Measurements from ENCODE around the gene PRPF6. TPM values are rescaled to one million over a fixed set of nuclear protein-coding genes. Genes with fewer than 3 reads are reported as not detected.

The PRPF6 gene
- total and polyA plus RNA-seq, 2 of the 13 experiments (the other 11 are each of a cell fraction or from before 2014, with no cell fraction given), result 63.7 to 101 TPM

DNA sequence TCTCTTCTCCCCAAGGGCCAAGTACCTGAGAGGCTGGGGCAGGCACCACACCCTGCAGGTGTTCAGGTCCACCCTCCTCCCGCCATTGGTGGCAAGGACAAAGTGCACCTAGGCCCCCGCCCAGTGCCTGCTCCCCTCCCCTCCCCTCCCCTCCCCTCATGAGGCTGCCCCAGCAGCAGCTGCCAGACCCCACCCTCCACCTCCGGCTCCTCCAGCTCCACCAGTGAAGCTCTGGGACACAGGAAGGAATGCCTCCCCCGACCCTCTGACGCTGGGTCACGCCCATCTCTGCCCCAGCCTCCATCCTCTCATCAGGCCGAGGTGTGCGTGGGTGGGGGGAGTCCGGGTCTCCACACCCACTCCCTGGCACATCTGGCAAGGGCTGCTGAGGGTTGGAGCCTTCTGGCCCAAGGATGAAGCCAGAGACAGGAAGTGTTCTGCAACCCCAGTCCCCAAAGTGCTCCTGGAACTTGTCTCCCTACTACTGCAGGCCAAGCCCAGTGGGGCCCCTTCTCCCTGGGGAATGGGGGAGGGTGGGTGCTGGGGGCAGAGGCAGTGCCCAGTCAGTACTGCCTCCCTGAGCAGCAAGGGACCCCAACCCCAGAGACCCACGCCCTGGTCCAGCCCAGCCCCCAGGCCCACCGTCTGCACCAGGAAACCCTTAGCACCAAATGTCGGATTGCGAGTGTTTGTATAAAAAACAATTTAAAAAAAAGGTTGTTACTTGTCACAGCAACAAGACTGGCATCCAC lies 23.1 kb upstream of the PRPF6 start (continued):
- TF ChIP-seq, protein P1, sequence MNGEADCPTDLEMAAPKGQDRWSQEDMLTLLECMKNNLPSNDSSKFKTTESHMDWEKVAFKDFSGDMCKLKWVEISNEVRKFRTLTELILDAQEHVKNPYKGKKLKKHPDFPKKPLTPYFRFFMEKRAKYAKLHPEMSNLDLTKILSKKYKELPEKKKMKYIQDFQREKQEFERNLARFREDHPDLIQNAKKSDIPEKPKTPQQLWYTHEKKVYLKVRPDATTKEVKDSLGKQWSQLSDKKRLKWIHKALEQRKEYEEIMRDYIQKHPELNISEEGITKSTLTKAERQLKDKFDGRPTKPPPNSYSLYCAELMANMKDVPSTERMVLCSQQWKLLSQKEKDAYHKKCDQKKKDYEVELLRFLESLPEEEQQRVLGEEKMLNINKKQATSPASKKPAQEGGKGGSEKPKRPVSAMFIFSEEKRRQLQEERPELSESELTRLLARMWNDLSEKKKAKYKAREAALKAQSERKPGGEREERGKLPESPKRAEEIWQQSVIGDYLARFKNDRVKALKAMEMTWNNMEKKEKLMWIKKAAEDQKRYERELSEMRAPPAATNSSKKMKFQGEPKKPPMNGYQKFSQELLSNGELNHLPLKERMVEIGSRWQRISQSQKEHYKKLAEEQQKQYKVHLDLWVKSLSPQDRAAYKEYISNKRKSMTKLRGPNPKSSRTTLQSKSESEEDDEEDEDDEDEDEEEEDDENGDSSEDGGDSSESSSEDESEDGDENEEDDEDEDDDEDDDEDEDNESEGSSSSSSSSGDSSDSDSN (CRISPR knock-in tag; IDR thresholded peaks at IDR 0.05), result 0 out of 2 replicates have a peak, but pooled peaks have one; percentile 9
- no peak for TF ChIP-seq ZNF629 (CRISPR knock-in tag; conservative IDR thresholded peaks at IDR 0.05)
- no peak for TF ChIP-seq PTBP1 (IDR thresholded peaks at IDR 0.05; ENCODE audit: low read depth, low read length, poor library complexity, severe bottlenecking)
- no peak for TF ChIP-seq ZNF30 (CRISPR knock-in tag; IDR thresholded peaks at IDR 0.05)
- no peak for TF ChIP-seq ZNF138 (CRISPR knock-in tag; IDR thresholded peaks at IDR 0.05; ENCODE audit: low read depth)
- TF ChIP-seq SNAPC2 (CRISPR knock-in tag; IDR thresholded peaks at IDR 0.05), result no peak
- no peak for TF ChIP-seq JUN (CRISPR knock-in tag; IDR thresholded peaks at IDR 0.05)
- no peak for TF ChIP-seq GLI4 (CRISPR knock-in tag; IDR thresholded peaks at IDR 0.05; ENCODE audit: borderline replicate concordance)
- TF ChIP-seq ZNF816 (CRISPR knock-in tag; IDR thresholded peaks at IDR 0.05; ENCODE audit: borderline replicate concordance), result no peak
- TF ChIP-seq, protein P2, sequence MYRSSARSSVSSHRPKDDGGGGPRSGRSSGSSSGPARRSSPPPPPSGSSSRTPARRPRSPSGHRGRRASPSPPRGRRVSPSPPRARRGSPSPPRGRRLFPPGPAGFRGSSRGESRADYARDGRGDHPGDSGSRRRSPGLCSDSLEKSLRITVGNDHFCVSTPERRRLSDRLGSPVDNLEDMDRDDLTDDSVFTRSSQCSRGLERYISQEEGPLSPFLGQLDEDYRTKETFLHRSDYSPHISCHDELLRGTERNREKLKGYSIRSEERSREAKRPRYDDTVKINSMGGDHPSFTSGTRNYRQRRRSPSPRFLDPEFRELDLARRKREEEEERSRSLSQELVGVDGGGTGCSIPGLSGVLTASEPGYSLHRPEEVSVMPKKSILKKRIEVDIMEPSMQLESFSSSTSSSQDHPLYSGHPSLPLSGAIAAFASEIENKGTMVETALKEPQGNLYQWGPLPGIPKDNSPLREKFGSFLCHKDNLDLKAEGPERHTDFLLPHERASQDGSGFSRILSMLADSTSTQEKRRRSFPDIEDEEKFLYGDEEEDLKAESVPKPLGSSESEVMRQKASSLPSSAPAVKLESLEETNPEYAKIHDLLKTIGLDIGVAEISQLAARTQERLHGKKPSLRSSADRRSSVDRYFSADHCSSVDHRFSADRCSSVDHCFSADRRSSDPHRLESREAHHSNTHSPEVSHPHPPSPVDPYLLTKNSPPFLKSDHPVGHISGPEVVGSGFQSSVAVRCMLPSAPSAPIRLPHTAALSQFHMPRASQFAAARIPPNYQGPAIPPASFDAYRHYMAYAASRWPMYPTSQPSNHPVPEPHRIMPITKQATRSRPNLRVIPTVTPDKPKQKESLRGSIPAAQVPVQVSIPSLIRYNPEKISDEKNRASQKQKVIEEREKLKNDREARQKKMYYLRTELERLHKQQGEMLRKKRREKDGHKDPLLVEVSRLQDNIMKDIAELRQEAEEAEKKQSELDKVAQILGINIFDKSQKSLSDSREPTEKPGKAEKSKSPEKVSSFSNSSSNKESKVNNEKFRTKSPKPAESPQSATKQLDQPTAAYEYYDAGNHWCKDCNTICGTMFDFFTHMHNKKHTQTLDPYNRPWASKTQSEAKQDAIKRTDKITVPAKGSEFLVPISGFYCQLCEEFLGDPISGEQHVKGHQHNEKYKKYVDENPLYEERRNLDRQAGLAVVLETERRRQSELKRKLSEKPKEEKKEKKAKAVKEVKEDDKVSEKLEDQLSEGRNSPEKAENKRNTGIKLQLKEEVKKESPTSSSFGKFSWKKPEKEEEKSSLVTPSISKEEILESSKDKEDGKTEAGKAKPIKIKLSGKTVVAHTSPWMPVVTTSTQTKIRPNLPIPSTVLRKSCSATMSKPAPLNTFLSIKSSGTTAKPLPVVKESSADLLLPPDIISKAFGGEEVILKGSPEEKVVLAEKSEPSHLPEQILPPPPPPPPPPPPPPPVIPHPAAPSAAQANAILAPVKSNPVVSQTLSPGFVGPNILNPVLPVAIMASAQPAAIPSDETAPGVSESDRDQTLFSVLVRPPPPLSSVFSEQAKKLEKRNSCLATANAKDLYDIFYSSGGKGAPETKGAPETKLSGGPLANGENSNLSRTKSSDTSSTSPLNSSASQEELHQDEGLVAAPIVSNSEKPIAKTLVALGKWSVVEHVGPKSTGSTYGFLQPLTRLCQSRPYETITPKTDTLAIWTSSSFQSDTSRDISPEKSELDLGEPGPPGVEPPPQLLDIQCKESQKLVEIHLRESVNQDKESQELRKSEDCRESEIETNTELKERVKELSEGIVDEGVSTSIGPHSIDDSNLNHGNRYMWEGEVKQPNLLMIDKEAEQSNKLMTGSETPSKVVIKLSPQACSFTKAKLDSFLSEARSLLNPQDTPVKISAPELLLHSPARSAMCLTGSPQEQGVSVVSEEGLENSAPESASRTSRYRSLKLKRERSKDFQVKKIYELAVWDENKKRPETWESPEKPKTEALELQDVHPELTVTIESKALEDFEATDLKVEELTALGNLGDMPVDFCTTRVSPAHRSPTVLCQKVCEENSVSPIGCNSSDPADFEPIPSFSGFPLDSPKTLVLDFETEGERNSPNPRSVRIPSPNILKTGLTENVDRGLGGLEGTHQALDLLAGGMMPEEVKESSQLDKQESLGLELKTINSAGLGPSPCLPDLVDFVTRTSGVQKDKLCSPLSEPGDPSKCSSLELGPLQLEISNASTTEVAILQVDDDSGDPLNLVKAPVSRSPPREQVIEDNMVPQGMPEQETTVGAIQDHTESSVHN (CRISPR knock-in tag; IDR thresholded peaks at IDR 0.05), result no peak
- no peak for TF ChIP-seq EHMT2 (IDR thresholded peaks at IDR 0.05; ENCODE audit: borderline replicate concordance, low read depth, low read length)
- TF ChIP-seq, protein P3, sequence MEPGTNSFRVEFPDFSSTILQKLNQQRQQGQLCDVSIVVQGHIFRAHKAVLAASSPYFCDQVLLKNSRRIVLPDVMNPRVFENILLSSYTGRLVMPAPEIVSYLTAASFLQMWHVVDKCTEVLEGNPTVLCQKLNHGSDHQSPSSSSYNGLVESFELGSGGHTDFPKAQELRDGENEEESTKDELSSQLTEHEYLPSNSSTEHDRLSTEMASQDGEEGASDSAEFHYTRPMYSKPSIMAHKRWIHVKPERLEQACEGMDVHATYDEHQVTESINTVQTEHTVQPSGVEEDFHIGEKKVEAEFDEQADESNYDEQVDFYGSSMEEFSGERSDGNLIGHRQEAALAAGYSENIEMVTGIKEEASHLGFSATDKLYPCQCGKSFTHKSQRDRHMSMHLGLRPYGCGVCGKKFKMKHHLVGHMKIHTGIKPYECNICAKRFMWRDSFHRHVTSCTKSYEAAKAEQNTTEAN (CRISPR knock-in tag; conservative IDR thresholded peaks at IDR 0.05), result no peak
- no peak for TF ChIP-seq NFYC (CRISPR knock-in tag; IDR thresholded peaks at IDR 0.05)
- TF ChIP-seq MXI1 (IDR thresholded peaks at IDR 0.05; ENCODE audit: borderline replicate concordance, low read depth, low read length), result 0 out of 3 replicates have a peak, but pooled peaks have one; percentile 16
- TF ChIP-seq, protein P4, sequence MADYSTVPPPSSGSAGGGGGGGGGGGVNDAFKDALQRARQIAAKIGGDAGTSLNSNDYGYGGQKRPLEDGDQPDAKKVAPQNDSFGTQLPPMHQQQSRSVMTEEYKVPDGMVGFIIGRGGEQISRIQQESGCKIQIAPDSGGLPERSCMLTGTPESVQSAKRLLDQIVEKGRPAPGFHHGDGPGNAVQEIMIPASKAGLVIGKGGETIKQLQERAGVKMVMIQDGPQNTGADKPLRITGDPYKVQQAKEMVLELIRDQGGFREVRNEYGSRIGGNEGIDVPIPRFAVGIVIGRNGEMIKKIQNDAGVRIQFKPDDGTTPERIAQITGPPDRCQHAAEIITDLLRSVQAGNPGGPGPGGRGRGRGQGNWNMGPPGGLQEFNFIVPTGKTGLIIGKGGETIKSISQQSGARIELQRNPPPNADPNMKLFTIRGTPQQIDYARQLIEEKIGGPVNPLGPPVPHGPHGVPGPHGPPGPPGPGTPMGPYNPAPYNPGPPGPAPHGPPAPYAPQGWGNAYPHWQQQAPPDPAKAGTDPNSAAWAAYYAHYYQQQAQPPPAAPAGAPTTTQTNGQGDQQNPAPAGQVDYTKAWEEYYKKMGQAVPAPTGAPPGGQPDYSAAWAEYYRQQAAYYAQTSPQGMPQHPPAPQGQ (CRISPR knock-in tag; IDR thresholded peaks at IDR 0.05; ENCODE audit: borderline replicate concordance), result no peak

Data from HepG2 (cell line).